HG03159 (cell line): Measurements from ENCODE around the gene PNPO.
"Not testable (repeated sequence)": the region's sequence is repeated elsewhere in the genome, so short reads cannot be mapped to it uniquely, and the experiment has no call there.

Source experiments
- ATAC-seq: cut with Tn5 transposase; IDR thresholded peaks from one replicate; pipeline ENCODE4 v1.9.1; 2021; ENCODE audit warnings: mild to moderate bottlenecking, moderate library complexity; ENCODE audit not compliant: unreplicated experiment

PNPO gene

GRCh38 chr17:47917581-47917980 lies 23.8 kb upstream of the PNPO start:
- no peak for ATAC-seq

GRCh38 chr17:47918006-47918405 lies 23.4 kb upstream of the PNPO start:
- no peak for ATAC-seq

GRCh38 chr17:47918991-47919390 lies 22.4 kb upstream of the PNPO start:
- ATAC-seq = no peak

GRCh38 chr17:47919889-47920288 lies 21.5 kb upstream of the PNPO start:
- ATAC-seq = not testable (repeated sequence)

DNA sequence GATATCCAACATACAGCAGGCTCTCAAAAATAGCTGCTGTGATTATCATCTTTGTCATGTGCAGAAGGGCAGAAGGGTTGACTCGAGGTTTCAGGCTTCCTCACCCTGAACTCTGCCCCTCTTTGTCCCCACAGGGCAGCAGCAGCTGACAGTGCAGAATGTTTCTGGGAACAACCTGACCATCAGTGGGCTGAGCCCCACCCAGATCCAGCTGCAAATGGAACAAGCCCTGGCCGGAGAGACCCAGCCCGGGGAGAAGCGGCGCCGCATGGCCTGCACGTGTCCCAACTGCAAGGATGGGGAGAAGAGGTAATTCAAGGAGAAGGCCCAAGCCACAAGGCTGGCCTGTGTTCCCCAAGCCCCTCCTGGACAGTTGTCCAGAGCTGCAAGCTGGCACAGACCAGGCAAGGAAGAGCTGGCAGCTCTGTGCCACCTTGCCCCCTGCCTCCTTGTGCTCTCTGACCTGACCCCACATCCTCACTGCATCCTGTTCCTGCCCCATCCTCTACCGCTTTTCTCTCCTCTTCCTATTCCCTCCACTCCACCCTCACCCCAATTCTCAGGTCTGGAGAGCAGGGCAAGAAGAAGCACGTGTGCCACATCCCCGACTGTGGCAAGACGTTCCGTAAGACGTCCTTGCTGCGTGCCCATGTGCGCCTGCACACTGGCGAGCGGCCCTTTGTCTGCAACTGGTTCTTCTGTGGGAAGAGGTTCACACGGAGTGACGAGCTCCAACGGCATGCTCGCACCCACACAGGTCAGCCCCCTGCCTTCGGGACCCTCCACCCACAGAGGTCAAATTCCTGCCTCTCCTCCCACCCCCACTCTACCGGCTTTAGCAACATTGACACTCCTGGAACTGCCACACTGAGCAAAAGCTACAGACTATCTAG lies 16.3 kb upstream of the PNPO start:
- no peak for ATAC-seq

- no peak for ATAC-seq
These were observed 15.7 kb upstream of the PNPO start for GRCh38 chr17:47925678-47925988.

DNA sequence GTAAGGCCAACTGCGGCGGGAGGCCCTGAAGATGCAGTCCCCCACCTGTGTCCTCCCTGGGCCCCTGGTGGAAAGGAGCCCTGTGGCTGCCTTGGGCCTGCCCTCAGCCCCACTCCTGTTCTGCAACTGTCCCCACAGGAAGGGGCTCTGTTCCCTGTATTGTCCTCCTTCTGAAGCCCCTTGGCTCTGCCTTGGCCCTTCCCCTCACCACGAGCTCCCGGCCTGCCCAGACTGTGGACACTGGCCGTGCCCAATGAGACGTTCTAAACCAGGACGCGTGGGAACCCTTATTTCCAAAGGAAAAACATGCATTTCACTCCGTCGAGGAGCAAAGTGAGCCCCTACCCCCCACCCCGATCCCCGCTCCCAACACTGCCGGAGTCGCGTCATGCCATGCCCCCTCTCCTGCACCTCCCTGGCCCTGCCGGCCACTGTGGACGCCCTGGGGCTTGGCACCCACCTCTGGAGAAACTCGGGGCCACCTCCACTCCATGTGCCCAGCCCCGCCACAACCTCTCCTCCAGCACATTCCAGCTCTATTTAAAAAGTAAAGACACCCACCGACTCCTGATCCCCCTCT lies 13.5 kb upstream of the PNPO start:
- no peak for ATAC-seq

- no peak for ATAC-seq
These were observed 13.0 kb upstream of the PNPO start for GRCh38 chr17:47928415-47928814.

DNA sequence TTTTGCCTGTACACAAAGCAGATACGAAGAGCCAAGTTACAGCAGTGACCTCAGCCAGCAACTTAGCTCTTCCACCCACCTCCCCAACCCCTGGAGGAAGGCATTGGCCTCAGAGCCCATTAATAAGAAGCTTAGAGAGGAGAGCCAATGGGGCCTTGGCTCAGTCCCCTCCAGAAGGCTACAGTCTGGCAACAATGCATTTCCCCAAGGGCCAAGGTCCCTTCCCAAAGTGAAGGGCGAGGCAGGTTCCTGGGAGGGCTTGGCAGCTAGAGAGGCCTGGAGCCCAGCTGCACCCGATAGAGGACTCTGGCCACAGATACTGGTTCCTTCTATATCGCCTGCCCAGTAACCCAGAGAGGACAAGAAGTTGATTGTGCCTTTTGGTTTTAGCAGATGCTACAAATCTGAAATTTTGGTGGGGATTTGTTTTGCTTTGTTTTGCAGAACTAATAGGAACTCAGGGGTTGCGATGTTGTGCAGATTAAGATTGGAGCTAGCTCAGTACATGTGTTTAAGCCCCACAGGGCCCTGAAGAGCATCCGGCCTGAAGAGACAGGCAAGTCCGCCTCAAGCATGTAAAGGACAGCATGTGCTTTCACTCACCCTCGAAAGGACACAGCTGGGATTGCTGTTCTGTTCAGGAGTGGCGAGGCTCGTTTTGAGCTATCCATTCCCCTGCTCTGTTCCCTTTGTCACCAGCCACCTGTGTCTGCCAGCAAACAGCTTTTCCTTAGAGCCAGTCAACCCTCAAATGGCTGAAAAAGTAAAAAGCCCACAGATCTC lies 12.0 kb upstream of the PNPO start:
- no peak for ATAC-seq

DNA sequence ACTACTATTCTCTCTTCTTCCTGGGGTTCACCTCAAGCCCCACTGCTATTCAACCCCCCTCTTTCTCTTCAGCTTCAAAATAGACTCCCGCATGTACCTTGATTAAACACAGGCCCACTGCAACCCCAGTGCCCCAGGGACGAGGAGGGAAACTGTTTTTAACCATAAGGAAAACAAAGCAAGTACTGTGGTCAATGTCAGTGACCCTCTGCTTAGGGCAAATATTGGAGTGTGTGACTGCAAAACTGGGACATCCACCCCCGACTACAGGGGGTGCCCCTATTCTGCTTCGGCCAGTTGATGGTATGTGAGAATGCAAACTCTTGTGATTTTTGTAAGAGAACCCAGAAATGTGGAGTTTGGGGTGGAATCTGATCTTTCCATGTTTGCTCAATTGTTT lies 9.5 kb upstream of the PNPO start:
- no peak for ATAC-seq

GRCh38 chr17:47934856-47935255 lies 6.5 kb upstream of the PNPO start:
- ATAC-seq = no peak

GRCh38 chr17:47935468-47935867 lies 5.9 kb upstream of the PNPO start:
- ATAC-seq = not testable (repeated sequence)

DNA sequence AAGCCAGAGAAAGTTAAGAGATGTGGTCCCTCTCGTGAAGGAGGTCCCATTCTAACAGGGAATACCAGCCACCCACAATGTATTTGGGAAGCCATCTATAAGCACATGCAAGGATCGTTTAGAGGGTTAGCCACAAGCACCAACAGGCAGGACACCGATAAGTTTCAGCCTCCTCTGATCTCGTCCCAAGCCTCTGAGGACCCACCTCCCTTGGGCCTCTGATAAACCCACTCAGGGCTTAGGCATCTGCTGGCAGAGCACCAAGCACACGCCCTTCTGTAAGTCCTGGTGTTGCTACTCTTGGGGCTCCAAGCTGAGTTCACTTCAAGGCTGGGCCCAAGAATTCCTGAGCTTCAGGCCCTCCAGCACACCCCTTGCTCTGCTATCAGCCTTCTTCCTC lies 5.4 kb upstream of the PNPO start:
- no peak for ATAC-seq

GRCh38 chr17:47937941-47938340 lies 3.4 kb upstream of the PNPO start:
- ATAC-seq = no peak

DNA sequence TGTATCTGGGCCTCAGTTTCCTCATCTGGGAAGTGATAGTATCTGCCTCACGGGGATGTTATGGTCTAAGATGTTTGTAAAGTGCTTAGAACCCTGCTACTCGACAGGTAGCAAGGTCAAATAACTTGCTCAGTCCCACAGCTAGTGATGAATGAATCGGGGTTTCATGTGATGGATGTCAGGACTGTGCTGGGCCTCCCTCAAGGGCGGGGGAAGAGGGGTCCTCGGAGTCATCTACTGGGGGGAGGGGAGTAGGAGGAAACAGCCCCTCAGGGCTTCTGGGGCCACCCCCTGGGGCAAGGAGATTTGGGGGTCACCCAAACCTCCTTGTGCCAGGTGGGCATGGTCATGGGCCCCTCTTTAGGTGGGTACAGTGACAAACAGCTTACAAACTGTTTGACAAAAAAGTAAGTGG lies 732 bp downstream of the PNPO start:
- no peak for ATAC-seq

DNA sequence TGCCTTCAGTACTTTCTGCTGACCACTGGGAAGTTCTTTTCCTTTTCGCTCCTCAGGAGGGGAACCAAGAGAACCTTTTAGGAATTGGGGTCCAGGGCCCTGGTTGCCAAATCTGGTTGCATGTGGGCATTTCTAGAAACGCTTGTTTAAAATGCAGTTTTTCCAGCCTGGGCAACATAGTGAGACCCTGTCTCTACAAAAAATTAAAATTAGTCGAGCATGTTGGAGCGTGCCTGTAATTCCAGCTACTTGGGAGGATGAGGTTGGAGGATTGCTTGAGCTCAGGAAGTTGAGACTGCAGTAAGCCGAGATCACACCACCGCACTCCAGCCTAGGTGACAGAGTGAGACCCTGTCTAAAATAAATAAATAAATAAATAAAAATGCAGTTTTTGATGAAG lies 1.2 kb downstream of the PNPO start:
- ATAC-seq = no peak

DNA sequence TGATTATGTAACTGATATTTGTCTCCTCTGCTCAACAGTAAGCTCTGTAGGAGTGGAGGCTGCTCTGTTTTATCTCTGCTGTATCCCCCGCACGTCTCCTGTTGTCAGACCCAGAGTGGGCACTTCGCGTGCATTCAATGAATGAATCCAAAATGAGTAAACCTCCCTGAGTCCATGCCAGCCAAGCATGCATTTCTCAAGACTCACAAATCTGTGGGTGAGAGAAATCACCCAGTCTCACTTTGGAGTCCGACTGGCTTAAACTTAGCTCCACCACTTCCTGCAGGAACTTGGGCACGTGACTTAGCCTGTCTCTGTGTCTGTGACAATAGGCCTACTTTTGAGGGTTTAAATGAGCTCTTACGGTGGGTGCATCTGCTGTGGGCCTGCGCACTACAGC lies 3.7 kb downstream of the PNPO start:
- ATAC-seq = no peak

DNA sequence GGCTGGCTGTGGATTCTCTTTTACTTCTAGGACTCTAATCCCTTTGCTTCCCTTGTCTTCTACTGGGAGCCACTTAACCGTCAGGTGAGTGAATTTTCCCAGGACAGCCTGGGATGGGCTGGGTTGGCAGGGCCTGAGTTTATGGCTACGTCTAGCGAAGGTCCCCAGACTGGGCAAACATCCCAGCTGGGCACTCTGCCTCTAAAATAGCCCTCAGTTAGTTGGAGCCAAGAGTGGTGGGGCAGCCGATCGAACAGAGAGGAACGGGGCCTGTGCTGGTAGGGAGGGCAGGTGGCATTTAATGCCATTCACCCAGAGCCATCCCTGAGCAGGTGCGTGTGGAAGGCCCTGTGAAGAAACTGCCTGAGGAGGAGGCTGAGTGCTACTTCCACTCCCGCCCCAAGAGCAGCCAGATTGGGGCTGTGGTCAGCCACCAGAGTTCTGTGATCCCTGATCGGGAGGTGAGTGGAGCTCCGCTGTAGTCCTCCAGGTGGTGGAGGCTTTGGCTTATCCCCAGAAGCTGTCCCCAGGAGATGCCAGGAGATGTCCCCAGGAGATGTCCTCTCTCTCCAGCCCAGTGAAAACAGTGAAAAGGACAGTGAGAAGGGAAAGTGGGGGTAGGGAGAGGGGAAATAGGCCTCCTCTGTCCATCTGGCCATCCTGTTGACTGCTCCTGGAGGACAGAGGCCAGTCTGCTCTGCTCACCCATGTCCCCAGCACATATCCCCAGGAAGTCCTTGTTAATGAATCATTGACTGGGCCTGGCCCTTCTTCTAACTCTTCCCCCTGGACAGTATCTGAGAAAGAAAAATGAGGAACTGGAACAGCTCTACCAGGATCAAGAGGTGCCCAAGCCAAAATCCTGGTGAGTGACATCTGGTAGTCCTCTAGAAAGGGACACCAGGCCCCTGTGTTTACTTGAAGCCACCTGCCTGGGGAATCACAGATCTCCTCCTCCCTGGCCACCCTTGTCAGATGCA lies 4.4 kb downstream of the PNPO start:
- ATAC-seq = no peak

- no peak for ATAC-seq
These were observed 5.1 kb downstream of the PNPO start for GRCh38 chr17:47946516-47946915.

DNA sequence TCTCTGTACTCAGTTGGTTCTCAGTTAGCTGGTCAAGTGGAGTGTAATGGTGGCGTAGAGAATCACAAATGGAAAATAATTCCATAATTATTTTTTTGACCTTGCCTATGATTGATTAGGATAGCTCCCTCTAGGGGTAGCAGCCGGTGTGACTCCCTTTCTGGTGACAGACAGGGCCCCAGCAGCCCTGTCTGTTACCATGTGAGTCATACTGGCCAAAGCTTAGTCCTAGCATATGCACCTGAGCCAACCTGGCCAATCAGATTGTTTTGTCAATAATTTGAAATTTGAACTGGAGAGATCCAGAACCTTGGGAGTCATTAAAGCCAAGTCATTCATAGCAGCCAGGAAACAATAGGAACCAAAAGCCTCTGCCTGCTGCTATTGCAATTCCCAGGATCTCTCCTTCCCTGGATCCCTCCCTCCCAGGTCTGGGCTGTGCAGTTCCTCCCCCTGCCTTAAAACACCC lies 5.6 kb downstream of the PNPO start:
- peak; percentile 68 for ATAC-seq
